ENCODE measurements around the gene TRAT1.

DNA sequence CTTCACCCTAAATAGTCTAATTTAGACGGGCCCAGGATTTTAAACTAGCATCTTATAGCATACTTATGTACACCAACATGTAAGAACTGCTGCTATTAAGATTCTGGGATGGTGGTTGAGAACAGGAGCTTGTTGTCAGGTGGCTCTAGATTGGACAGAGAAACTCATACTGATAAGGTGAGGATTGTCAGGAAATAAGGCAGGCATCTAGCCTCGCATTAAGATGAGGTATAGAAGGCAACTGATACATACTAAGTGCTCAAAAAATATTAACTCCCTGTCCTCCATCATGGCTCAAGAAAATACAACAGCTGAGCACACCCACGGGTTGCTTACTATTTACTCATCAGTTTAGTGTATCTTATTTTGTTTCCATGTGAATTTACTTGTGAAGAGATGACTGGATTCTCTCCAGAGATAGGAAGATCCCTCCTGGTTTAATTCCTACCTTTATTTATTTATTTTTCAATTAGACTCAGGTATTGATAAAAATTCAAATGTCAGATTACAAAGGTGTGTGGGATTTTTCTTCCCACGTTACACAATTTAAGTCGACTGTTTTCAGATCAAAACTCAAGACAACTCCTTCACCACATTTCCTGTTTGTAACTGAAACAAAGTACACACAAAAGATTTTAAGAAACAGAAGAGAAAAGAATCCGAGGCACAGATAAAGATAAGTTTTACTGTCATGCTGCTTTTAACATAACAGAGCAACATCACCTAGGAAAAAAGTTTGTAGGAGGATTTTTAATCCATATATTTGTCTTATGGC lies at the start of gene TRAT1:
- TF ChIP-seq POLR2AphosphoS5 (IDR thresholded peaks at IDR 0.05), result no peak
- TF ChIP-seq, protein P1, sequence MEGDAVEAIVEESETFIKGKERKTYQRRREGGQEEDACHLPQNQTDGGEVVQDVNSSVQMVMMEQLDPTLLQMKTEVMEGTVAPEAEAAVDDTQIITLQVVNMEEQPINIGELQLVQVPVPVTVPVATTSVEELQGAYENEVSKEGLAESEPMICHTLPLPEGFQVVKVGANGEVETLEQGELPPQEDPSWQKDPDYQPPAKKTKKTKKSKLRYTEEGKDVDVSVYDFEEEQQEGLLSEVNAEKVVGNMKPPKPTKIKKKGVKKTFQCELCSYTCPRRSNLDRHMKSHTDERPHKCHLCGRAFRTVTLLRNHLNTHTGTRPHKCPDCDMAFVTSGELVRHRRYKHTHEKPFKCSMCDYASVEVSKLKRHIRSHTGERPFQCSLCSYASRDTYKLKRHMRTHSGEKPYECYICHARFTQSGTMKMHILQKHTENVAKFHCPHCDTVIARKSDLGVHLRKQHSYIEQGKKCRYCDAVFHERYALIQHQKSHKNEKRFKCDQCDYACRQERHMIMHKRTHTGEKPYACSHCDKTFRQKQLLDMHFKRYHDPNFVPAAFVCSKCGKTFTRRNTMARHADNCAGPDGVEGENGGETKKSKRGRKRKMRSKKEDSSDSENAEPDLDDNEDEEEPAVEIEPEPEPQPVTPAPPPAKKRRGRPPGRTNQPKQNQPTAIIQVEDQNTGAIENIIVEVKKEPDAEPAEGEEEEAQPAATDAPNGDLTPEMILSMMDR (IDR thresholded peaks at IDR 0.05), result no peak

Measured in breast epithelium (tissue), 3 donors.